HepG2 (cell line): ENCODE measurements around the gene BIVM. TPM values are rescaled to one million over a fixed set of nuclear protein-coding genes. Genes with fewer than 3 reads are reported as not detected.

ENCODE experiments used
- ATAC-seq: fragments of 200-7000 bp; cut with Tn5 transposase; 3 replicates; pipeline ENCODE4 v1.9.1; 2020; ENCODE audit warnings: mild to moderate bottlenecking, moderate library complexity
- BruUV-seq: library from RNA; stranded (reverse); fragments of 400-500 nt; replicated peaks from 2 replicates; lab custom pipeline; 2021; lab: Mats Ljungman, UMichigan
- CTCF ChIA-PET: fragments of 300-600 bp; formaldehyde crosslinking; extraction: SDS; loops from one replicate; lab custom pipeline; 2021; ENCODE audit warnings: low total read pairs, inconsistent platforms, low intra/inter-chr PET ratio; lab: Yijun Ruan, JAX
- POLR2A ChIA-PET: fragments of 350-600 bp; sonication (Branson Sonifier 250); formaldehyde crosslinking; loops from one replicate; lab custom pipeline; 2020; ENCODE audit warnings: antibody characterized with exemption, inconsistent platforms; lab: Yijun Ruan, JAX
- DNase-seq: peaks from one replicate; pipeline ENCODE4 v3.0.0-alpha.2; 2015; ENCODE audit warnings: low spot score
- FAIRE-seq: peaks from 3 replicates; lab custom pipeline; 2011; peaks lifted over from hg19 to GRCh38; lab: Jason Lieb, UNC
- H2AFZ ChIP-seq: one replicate; pipeline ENCODE4 v1.6.1; 2011; ENCODE audit warnings: low read length, inconsistent platforms
- H3K27ac ChIP-seq: fragments of 300-600 bp; 3 replicates; pipeline ENCODE4 v1.8.0; 2011; ENCODE audit warnings: mixed run types, mild to moderate bottlenecking, mixed read lengths, low read length, inconsistent platforms; ENCODE audit not compliant: insufficient read depth; ENCODE audit errors: extremely low read length
- H3K27me3 ChIP-seq, 2 experiments: fragments of 200-600 bp in 1 of 2; 2 replicates in 1 of 2; 3 replicates in 1 of 2; pipeline versions ENCODE4 v1.6.0 to v1.8.0; 2011; ENCODE audit warnings: low read length in 2 of 2, mild to moderate bottlenecking in 2 of 2, moderate library complexity in 2 of 2, inconsistent platforms in 1 of 2; ENCODE audit not compliant: insufficient read depth in 2 of 2, control insufficient read depth in 1 of 2
- H3K36me3 ChIP-seq, 2 experiments: fragments of 200-600 bp in 1 of 2; replicated peaks in 1 of 2; 2 replicates in 1 of 2; 3 replicates in 1 of 2; pipeline versions ENCODE4 v1.5.1 to v1.8.0; 2011; ENCODE audit warnings: low read length in 2 of 2, inconsistent platforms in 1 of 2; ENCODE audit not compliant: insufficient read depth in 2 of 2, control insufficient read depth in 1 of 2
- H3K4me1 ChIP-seq: 2 replicates; pipeline ENCODE4 v1.5.1; 2012; ENCODE audit warnings: low read length, inconsistent platforms; ENCODE audit not compliant: insufficient read depth
- H3K4me2 ChIP-seq: 2 replicates; pipeline ENCODE4 v1.6.0; 2011; ENCODE audit warnings: low read depth, low read length, inconsistent platforms
- H3K4me3 ChIP-seq, 3 experiments: fragments of 200-600 bp in 1 of 3; sonication (generic), shearing (Covaris generic) in 1 of 3; replicated peaks in 1 of 3; 2 replicates each; pipeline ENCODE4 v1.5.1; 2011 to 2016; ENCODE audit warnings: low read length in 3 of 3, inconsistent platforms in 2 of 3, low read depth in 2 of 3, mild to moderate bottlenecking in 2 of 3, control low read depth in 1 of 3, mixed read lengths in 1 of 3; ENCODE audit not compliant: insufficient read depth in 1 of 3
- H3K79me2 ChIP-seq: one replicate; pipeline ENCODE4 v1.6.1; 2011; ENCODE audit warnings: low read length, inconsistent platforms; ENCODE audit not compliant: insufficient read depth
- H3K9ac ChIP-seq: 2 replicates; pipeline ENCODE4 v1.6.0; 2011; ENCODE audit warnings: mild to moderate bottlenecking, low read depth, low read length, inconsistent platforms; ENCODE audit not compliant: insufficient read depth
- H3K9me3 ChIP-seq: 2 replicates; pipeline ENCODE4 v1.5.1; 2012; ENCODE audit warnings: mild to moderate bottlenecking, low read length
- H4K20me1 ChIP-seq: 2 replicates; pipeline ENCODE4 v1.6.0; 2011; ENCODE audit warnings: inconsistent platforms, mild to moderate bottlenecking, low read length, moderate library complexity; ENCODE audit not compliant: insufficient read depth
- NCOR1 ChIP-seq: fragments of 200-600 bp; sonication (generic); IDR thresholded peaks from 2 replicates; pipeline ENCODE4 v1.7.0; 2017; ENCODE audit warnings: antibody characterized with exemption, low read length, borderline replicate concordance
- NR2C2 ChIP-seq: sonication (generic); formaldehyde crosslinking; IDR thresholded peaks from 2 replicates; pipeline ENCODE4 v1.4.0; 2020; ENCODE audit warnings: missing genetic modification reagents, mild to moderate bottlenecking, moderate library complexity, borderline replicate concordance
- TSC22D2 ChIP-seq: sonication (generic); formaldehyde crosslinking; IDR thresholded peaks from 2 replicates; pipeline ENCODE4 v1.5.1; 2020; ENCODE audit warnings: missing genetic modification reagents, mild to moderate bottlenecking, borderline replicate concordance
- ZNF337 ChIP-seq: sonication (generic); formaldehyde crosslinking; IDR thresholded peaks from 2 replicates; pipeline ENCODE4 v1.5.1; 2020; ENCODE audit warnings: missing genetic modification reagents, low read depth, mild to moderate bottlenecking, borderline replicate concordance
- WGBS: methylation state at CpG from one replicate; pipeline ENCODE4 v1.1.6; 2017; ENCODE audit warnings: low lambda C conversion rate; 5-methylcytosine and 5-hydroxymethylcytosine counted together
- in situ Hi-C: cut with HindIII; loops from 2 replicates; pipeline ENCODE4 v1.10.0; 2017; ENCODE audit warnings: low pct_unique_long_range_greater_than_20kb; ENCODE audit not compliant: extremely low pct_ligation_motif_present
- intact Hi-C: fragments of 100-400 bp; cut with micrococcal nuclease; formaldehyde crosslinking; loops from one replicate; pipeline ENCODE4 v1.10.0; 2022; ENCODE audit not compliant: unreplicated experiment
- polyA plus RNA-seq, 8 experiments: library from polyadenylated mRNA; depleted of rRNA in 3 of 8; stranded (reverse) in 7 of 8; unstranded in 1 of 8; fragments of >200 nt; fragmentation: Illumina TruSeq in 4 of 8; extraction: Trizol in 4 of 8; gene quantifications; 2 replicates each; pipeline versions ENCODE4 v1.2.1 to v1.2.3, GENCODE V29; 2011 to 2016; ENCODE audit warnings: low read depth in 4 of 8, missing spikeins in 1 of 8, mixed read lengths in 1 of 8; ENCODE audit not compliant: insufficient read depth in 1 of 8
- total RNA-seq, 5 experiments: library from RNA; depleted of rRNA; stranded (reverse); fragments of >200 nt; fragmentation: Illumina TruSeq; extraction: Trizol; gene quantifications; 2 replicates each; pipeline ENCODE4 v1.2.3, GENCODE V29; 2016; ENCODE audit warnings: low read depth in 1 of 5
- TF ChIP-seq, protein P1 (sequence below): sonication (generic); formaldehyde crosslinking; IDR thresholded peaks from 2 replicates; pipeline ENCODE4 v1.8.0; 2022; ENCODE audit warnings: mild to moderate bottlenecking, missing genetic modification reagents; ENCODE audit not compliant: insufficient replicate concordance
- TF ChIP-seq, protein P2 (sequence below): sonication (generic); formaldehyde crosslinking; conservative IDR thresholded peaks from 2 replicates; pipeline ENCODE4 v1.4.0; 2020; ENCODE audit warnings: missing genetic modification reagents

Gene BIVM
- total and polyA plus RNA-seq, 2 of the 13 experiments (the other 11 are each of a cell fraction or from before 2014, with no cell fraction given), result 10.4 to 15.8 TPM

DNA sequence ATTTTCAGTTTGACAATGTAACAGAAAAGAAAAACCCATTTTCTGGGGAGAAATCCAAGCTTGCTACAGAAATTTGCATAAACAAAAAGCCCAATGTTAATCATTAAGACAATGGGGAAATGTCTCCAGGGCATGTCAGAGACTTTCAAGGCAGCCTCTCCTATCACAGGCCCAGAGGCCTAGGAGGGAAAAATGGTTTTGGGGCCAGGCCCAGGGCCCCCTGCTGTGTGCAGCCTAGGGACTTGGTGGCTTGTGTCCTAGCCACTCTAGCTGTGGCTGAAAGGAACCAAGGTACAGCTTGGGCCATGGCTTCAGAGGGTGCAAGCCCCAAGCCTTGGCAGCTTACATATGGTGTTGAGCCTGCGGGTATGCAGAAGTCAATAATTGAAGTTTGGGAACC is 17.3 kb upstream of the BIVM start:
- in situ Hi-C loops, result no loop called here
- H3K27me3 ChIP-seq, result no peaks in the 10 kb centered on the region
- POLR2A ChIA-PET, result no interaction called here
- no peak overlapping the region for H3K4me3 ChIP-seq
- no TSS peak for BruUV-seq
- DNase-seq, result no peak
- H3K36me3 ChIP-seq, result peaks cover 0 to 8% of the 10 kb centered on the region in 2 experiments; a peak in 1 of 5 replicates
- H2AFZ ChIP-seq, result no peak overlapping the region
- ATAC-seq, result no peak
- H3K27ac ChIP-seq, result no peak overlapping the region
- intact Hi-C loops, result no loop called here
- CTCF ChIA-PET, result no interaction called here
- no peak overlapping the region for H3K4me2 ChIP-seq
- H4K20me1 ChIP-seq, result no peaks in the 10 kb centered on the region
- 100% methylated on average over 1 of the region's 1 CpG for WGBS
- FAIRE-seq, result no peak
- TF ChIP-seq, protein P1, sequence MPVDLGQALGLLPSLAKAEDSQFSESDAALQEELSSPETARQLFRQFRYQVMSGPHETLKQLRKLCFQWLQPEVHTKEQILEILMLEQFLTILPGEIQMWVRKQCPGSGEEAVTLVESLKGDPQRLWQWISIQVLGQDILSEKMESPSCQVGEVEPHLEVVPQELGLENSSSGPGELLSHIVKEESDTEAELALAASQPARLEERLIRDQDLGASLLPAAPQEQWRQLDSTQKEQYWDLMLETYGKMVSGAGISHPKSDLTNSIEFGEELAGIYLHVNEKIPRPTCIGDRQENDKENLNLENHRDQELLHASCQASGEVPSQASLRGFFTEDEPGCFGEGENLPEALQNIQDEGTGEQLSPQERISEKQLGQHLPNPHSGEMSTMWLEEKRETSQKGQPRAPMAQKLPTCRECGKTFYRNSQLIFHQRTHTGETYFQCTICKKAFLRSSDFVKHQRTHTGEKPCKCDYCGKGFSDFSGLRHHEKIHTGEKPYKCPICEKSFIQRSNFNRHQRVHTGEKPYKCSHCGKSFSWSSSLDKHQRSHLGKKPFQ (CRISPR knock-in tag), result no peak
- TF ChIP-seq, protein P2, sequence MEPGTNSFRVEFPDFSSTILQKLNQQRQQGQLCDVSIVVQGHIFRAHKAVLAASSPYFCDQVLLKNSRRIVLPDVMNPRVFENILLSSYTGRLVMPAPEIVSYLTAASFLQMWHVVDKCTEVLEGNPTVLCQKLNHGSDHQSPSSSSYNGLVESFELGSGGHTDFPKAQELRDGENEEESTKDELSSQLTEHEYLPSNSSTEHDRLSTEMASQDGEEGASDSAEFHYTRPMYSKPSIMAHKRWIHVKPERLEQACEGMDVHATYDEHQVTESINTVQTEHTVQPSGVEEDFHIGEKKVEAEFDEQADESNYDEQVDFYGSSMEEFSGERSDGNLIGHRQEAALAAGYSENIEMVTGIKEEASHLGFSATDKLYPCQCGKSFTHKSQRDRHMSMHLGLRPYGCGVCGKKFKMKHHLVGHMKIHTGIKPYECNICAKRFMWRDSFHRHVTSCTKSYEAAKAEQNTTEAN (CRISPR knock-in tag), result no peak
- TF ChIP-seq NCOR1 (no peak), TSC22D2 (CRISPR knock-in tag) (no peak), ZNF337 (CRISPR knock-in tag) (no peak), NR2C2 (CRISPR knock-in tag) (no peak)
- TF ChIP-seq, all 625 proteins: peak for 0
- Histone ChIP-seq H3K4me1 (no peaks in the 10 kb centered on the region), H3K9ac (no peak overlapping the region), H3K9me3 (no peaks in the 10 kb centered on the region; the same call in 1 of the 2 replicates), H3K79me2 (no peaks in the 10 kb centered on the region)
